ENCODE measurements around the gene ATP8B1. TPM values are rescaled to one million over a fixed set of nuclear protein-coding genes. Genes with fewer than 3 reads are reported as not detected.
A peak's percentile ranks its signal among the peaks of the same experiment; 100 is the strongest.

Gene ATP8B1
- total RNA-seq, 1 donor from 2014 or later = 20.8 TPM

DNA sequence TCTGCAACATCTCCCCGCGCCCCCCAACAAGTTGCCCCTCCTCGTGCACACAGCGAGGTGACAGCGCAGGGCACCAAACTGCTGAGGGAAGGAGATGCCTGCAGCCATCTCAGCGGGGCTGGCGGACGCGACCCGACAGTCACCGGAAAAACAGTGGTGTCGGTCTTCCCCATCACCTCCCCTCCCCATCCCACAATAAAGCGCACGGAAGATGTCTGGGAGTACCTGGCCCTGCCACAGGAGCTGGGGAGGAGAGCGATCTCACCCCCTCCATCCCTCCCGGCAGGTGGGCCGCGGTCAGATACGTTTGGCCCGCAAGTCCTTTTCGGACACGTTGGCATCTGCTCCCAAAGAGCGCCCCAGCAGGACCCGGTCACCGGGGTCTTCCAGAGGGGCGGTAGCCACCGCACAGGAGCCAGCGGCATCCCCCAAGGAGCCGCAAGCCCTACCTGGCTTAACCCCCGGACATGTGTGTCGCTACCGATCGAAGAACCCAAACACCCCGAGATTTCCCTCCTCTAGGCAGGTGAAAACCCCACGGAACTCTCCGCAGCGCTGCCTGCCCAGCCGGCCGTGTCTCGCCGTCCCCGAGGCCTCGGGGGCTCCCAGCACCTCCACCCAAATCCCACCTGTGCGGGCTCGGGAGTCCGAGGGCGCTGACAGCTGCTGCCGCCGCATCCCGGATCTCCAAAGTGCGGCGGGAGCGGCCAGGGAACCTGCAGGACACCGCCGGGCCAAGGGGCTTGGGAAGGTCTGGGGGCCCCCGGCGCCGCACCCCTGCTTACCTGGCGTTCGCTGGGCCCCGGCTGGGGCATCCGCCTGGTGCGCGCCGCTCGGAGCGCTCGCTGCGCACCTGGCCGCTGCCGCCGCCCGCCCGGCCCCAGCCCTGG, 657 bp downstream of the ATP8B1 start:
- TF ChIP-seq, protein P1, sequence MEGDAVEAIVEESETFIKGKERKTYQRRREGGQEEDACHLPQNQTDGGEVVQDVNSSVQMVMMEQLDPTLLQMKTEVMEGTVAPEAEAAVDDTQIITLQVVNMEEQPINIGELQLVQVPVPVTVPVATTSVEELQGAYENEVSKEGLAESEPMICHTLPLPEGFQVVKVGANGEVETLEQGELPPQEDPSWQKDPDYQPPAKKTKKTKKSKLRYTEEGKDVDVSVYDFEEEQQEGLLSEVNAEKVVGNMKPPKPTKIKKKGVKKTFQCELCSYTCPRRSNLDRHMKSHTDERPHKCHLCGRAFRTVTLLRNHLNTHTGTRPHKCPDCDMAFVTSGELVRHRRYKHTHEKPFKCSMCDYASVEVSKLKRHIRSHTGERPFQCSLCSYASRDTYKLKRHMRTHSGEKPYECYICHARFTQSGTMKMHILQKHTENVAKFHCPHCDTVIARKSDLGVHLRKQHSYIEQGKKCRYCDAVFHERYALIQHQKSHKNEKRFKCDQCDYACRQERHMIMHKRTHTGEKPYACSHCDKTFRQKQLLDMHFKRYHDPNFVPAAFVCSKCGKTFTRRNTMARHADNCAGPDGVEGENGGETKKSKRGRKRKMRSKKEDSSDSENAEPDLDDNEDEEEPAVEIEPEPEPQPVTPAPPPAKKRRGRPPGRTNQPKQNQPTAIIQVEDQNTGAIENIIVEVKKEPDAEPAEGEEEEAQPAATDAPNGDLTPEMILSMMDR (IDR thresholded peaks at IDR 0.05; ENCODE audit: insufficient read depth, low read length, severe bottlenecking) = no peak
- FAIRE-seq = no peak

DNA sequence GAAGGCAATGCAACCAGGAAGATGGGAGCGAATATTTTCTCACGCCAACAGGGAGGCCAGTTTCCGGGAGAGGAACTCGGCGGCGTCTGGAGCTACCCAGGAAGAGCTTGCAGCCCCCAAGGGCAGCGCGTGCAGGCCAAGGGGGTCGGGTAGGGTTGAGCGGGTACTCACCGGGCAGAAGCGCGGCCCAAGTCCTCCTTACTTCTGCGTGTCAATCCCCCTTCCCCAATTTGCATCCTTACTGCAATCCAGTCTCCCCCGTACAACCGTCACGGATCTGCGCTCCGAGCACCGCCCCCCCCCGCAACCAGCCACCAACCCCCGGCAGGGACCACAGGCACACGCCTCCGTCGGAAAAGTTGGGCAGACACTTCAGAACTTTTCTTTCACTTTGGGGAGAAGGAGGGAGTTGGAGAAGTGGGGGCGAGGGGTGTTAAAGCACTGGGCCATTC, 1.3 kb downstream of the ATP8B1 start:
- Histone ChIP-seq H3K36me3 (ENCODE audit: control insufficient read depth, insufficient read depth, low read length) (no peaks in the 10 kb centered on the region), H3K27me3 (ENCODE audit: control insufficient read depth, insufficient read depth, low read length) (no peaks in the 10 kb centered on the region), H3K4me3 (ENCODE audit: low read depth, low read length) (peak overlapping the region; percentile 91)
- FAIRE-seq (no peak), DNase-seq (ENCODE audit: low read depth) (no peak)
- TF ChIP-seq, protein P1 (IDR thresholded peaks at IDR 0.05; ENCODE audit: insufficient read depth, low read length, severe bottlenecking) = no peak

More for the DNA sequence above, 657 bp downstream of the ATP8B1 start:
- Histone ChIP-seq H3K4me3 (ENCODE audit: low read depth, low read length) (peak overlapping the region; percentile 91), H3K27me3 (ENCODE audit: control insufficient read depth, insufficient read depth, low read length) (no peaks in the 10 kb centered on the region), H3K36me3 (ENCODE audit: control insufficient read depth, insufficient read depth, low read length) (no peaks in the 10 kb centered on the region)
- DNase-seq (ENCODE audit: low read depth) = no peak

DNA sequence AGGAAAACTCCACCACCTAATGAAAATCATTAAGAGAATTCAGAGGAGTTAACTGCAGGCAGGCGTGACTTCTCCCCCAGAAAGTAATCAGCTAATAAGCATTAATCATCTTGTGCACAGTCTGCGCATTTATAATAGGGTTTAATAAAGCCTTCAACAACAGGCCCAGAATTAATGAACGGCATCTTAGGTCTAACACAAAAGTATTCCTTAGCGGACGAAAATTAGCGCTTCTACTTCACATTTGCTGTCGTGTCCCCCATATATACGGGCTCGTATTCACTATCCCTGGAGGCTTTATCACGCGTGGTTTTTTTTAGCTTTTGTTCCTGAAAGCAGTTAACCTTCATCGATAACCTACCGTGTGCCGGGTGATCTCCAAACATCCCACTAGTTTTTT, 1.8 kb downstream of the ATP8B1 start:
- no peak for DNase-seq (ENCODE audit: low read depth)
- FAIRE-seq = no peak

DNA sequence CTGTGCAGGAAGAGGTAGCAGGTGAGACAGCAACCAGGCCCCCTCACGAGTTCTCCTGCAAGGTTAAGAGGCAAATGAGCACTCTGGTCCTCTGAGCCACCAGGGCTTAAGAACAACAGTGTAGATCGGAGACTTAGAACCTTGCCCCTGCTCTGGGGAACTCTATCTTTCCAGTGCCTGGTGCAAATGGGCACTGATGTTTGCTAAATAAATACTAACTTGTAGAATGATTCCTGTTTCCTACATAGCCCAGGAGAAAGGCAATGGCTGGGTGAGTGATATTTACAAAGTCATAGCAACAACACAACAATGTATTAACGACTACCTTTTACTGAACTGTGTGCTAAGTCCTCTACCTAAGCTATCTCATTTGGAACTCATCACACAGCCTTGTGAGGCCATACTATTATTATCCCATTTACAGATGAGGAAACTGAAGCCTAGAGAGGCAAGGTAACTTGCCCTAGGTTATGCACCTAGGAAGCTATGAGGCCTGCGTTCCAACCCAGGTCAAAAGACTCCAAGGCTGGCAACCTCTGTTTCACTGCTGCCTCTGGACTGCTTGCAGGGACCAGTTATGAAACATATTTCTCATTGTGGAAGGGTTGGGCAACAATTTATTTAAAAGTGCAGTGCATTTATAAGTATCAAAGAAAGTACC, 4.3 kb downstream of the ATP8B1 start:
- Histone ChIP-seq H3K36me3 (ENCODE audit: control insufficient read depth, insufficient read depth, low read length) (no peaks in the 10 kb centered on the region), H3K4me3 (ENCODE audit: low read depth, low read length) (no peak overlapping the region), H3K27me3 (ENCODE audit: control insufficient read depth, insufficient read depth, low read length) (no peaks in the 10 kb centered on the region)
- DNase-seq (ENCODE audit: low read depth) (no peak), FAIRE-seq (peak; percentile 72)
- TF ChIP-seq, protein P1 (IDR thresholded peaks at IDR 0.05; ENCODE audit: insufficient read depth, low read length, severe bottlenecking) = no peak

More for the DNA sequence above, 1.8 kb downstream of the ATP8B1 start:
- Histone ChIP-seq H3K4me3 (ENCODE audit: low read depth, low read length) (peak overlapping the region; percentile 91), H3K36me3 (ENCODE audit: control insufficient read depth, insufficient read depth, low read length) (no peaks in the 10 kb centered on the region), H3K27me3 (ENCODE audit: control insufficient read depth, insufficient read depth, low read length) (no peaks in the 10 kb centered on the region)
- TF ChIP-seq, protein P1 (IDR thresholded peaks at IDR 0.05; ENCODE audit: insufficient read depth, low read length, severe bottlenecking) = no peak

DNA sequence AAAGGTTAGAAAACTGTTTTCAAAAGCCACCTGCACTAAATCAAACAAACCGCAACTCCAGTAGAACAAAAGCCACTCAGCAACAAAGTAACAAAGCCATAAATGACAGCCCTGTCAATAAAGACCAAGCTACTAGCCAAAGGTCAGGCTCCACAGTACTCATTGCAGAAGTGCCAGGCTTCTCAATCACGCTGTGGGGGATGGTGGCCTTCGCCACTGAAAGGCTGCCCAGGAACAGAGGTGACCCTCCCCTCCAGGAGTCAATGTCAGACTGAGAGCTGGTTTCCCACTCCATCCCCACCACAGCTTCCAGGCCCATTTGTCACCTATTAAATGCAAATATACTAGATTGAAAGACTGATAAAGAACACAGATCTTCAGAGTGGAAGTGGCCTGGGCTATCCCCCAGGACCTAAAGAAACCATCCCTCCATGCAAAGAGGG, 5.9 kb downstream of the ATP8B1 start:
- no peaks in the 10 kb centered on the region for H3K36me3 ChIP-seq (ENCODE audit: control insufficient read depth, insufficient read depth, low read length)
- no peak overlapping the region for H3K4me3 ChIP-seq (ENCODE audit: low read depth, low read length)
- DNase-seq (ENCODE audit: low read depth) = no peak
- no peak for FAIRE-seq
- TF ChIP-seq, protein P1 (IDR thresholded peaks at IDR 0.05; ENCODE audit: insufficient read depth, low read length, severe bottlenecking) = no peak
- no peaks in the 10 kb centered on the region for H3K27me3 ChIP-seq (ENCODE audit: control insufficient read depth, insufficient read depth, low read length)
